Activated B cell treated with CpG ODN at 0.5 μM for 24 hours (primary cell): ENCODE results near the gene ATXN2. TPM values are rescaled to one million over a fixed set of nuclear protein-coding genes. Genes with fewer than 3 reads are reported as not detected.
"Not testable (repeated sequence)": the region's sequence is repeated elsewhere in the genome, so short reads cannot be mapped to it uniquely, and the experiment has no call there.

Experiments used
- ATAC-seq: fragments of 200-7000 bp; cut with Tn5 transposase; one replicate; pipeline ENCODE4 v1.10.0; 2021; ENCODE audit warnings: low read depth, mild to moderate bottlenecking, moderate library complexity
- CTCF ChIA-PET: fragments of 350-600 bp; sonication (Branson Sonifier 250); formaldehyde crosslinking; loops from one replicate; lab custom pipeline; 2021; ENCODE audit warnings: antibody characterized with exemption; lab: Charles Lee
- POLR2A ChIA-PET: fragments of 350-600 bp; sonication (Branson Sonifier 250); formaldehyde crosslinking; loops from one replicate; lab custom pipeline; 2021; ENCODE audit warnings: antibody characterized with exemption; lab: Charles Lee
- DNase-seq: peaks from one replicate; pipeline ENCODE4 v3.0.0; 2022
- H3K27ac Mint-ChIP-seq: one replicate; pipeline ENCODE4 v1.8.0; 2020; ENCODE audit warnings: mixed read lengths
- H3K27me3 Mint-ChIP-seq: one replicate; pipeline ENCODE4 v1.8.0; 2021; ENCODE audit warnings: mixed read lengths
- H3K36me3 Mint-ChIP-seq: one replicate; pipeline ENCODE4 v1.8.0; 2021; ENCODE audit warnings: low read depth, mixed read lengths
- H3K4me1 Mint-ChIP-seq: one replicate; pipeline ENCODE4 v1.8.0; 2021; ENCODE audit warnings: mixed read lengths
- H3K4me3 Mint-ChIP-seq: one replicate; pipeline ENCODE4 v1.8.0; 2020; ENCODE audit warnings: mild to moderate bottlenecking, mixed read lengths
- H3K9me3 Mint-ChIP-seq: one replicate; pipeline ENCODE4 v1.8.0; 2020; ENCODE audit warnings: mixed read lengths
- CTCF ChIP-seq: fragments of 200-600 bp; IDR thresholded peaks from one replicate; pipeline ENCODE4 v1.8.0; 2022; ENCODE audit warnings: antibody characterized with exemption, mild to moderate bottlenecking
- intact Hi-C: fragments of 100-400 bp; cut with micrococcal nuclease; formaldehyde crosslinking; loops from one replicate; pipeline ENCODE4 v1.15.1; 2024
- total RNA-seq: library from RNA; stranded (reverse); gene quantifications from 2 replicates; pipeline ENCODE4 v1.2.3, GENCODE V29; 2022

Gene ATXN2
- total RNA-seq, 1 donor from 2014 or later, result 46.2 TPM

GRCh38 chr12:111605911-111606766, 7.0 kb upstream of the ATXN2 start:
- no peaks in the 10 kb centered on the region for H3K4me1 Mint-ChIP-seq
- no peak for DNase-seq
- intact Hi-C loops, result no loop called here
- H3K27ac Mint-ChIP-seq, result no peak overlapping the region
- H3K27me3 Mint-ChIP-seq, result peaks cover 5% of the 10 kb centered on the region
- H3K4me3 Mint-ChIP-seq, result no peak overlapping the region
- no peaks in the 10 kb centered on the region for H3K9me3 Mint-ChIP-seq
- no peaks in the 10 kb centered on the region for H3K36me3 Mint-ChIP-seq
- ChIA-PET POLR2A (interaction anchor here (0.6 kb wide), 1 partner anchor 788 kb away, joined by 3 read pairs; no protein-coding TSS in a partner anchor), CTCF (no interaction called here)
- ATAC-seq, result no peak
- no peak for TF ChIP-seq CTCF

- ATAC-seq, DNase-seq, H3K27ac Mint-ChIP-seq, H3K9me3 Mint-ChIP-seq, H3K36me3 Mint-ChIP-seq, CTCF ChIA-PET, H3K4me3 Mint-ChIP-seq, intact Hi-C loops, H3K27me3 Mint-ChIP-seq, H3K4me1 Mint-ChIP-seq: not testable (repeated sequence)
- POLR2A ChIA-PET, result interaction anchor here (0.6 to 0.7 kb wide), 3 partner anchors 16 to 915 kb away, joined by 3 to 5 read pairs (median 3); no protein-coding TSS in a partner anchor
These were observed 3.7 kb upstream of the ATXN2 start for GRCh38 chr12:111602857-111603256.

- Mint-ChIP-seq H3K9me3 (no peaks in the 10 kb centered on the region), H3K27me3 (peaks cover 3% of the 10 kb centered on the region), H3K4me1 (peaks cover 9% of the 10 kb centered on the region), H3K36me3 (peaks cover 10% of the 10 kb centered on the region), H3K4me3 (no peak overlapping the region), H3K27ac (no peak overlapping the region)
- CTCF ChIA-PET, result no interaction called here
- ATAC-seq (no peak), DNase-seq (no peak)
- intact Hi-C loops, result no loop called here
- POLR2A ChIA-PET, result no interaction called here
- no peak for TF ChIP-seq CTCF
These were observed 3.2 kb upstream of the ATXN2 start for GRCh38 chr12:111602348-111602747.

GRCh38 chr12:111600986-111601385, 1.9 kb upstream of the ATXN2 start:
- Mint-ChIP-seq H3K36me3 (peaks cover 12% of the 10 kb centered on the region), H3K4me1 (peaks cover 20% of the 10 kb centered on the region)
- H3K27ac Mint-ChIP-seq, POLR2A ChIA-PET, H3K4me3 Mint-ChIP-seq, H3K9me3 Mint-ChIP-seq, ATAC-seq, CTCF ChIA-PET, DNase-seq, intact Hi-C loops, H3K27me3 Mint-ChIP-seq: not testable (repeated sequence)

GRCh38 chr12:111600205-111600642, 1.1 kb upstream of the ATXN2 start:
- H3K27ac Mint-ChIP-seq, result peak overlapping the region; percentile 88
- peaks cover 12% of the 10 kb centered on the region for H3K36me3 Mint-ChIP-seq
- ChIA-PET CTCF (no interaction called here), POLR2A (no interaction called here)
- intact Hi-C loops, result no loop called here
- TF ChIP-seq CTCF, result no peak
- peak overlapping the region; percentile 86 for H3K4me3 Mint-ChIP-seq
- no peak for DNase-seq
- H3K4me1 Mint-ChIP-seq, result peaks cover 24% of the 10 kb centered on the region
- no peaks in the 10 kb centered on the region for H3K27me3 Mint-ChIP-seq
- H3K9me3 Mint-ChIP-seq, result no peaks in the 10 kb centered on the region
- ATAC-seq, result no peak
